Heart right ventricle (tissue), 16 donors: ENCODE measurements around the gene VPS18. TPM values are rescaled to one million over a fixed set of nuclear protein-coding genes. Genes with fewer than 3 reads are reported as not detected.

ENCODE experiments used
- ATAC-seq, 8 donors: fragments of 200-7000 bp; cut with Tn5 transposase; one replicate each; pipeline ENCODE4 v1.9.1; 2020; ENCODE audit warnings: mild to moderate bottlenecking in 8 of 8, moderate library complexity in 8 of 8, moderate number of reproducible peaks in 1 of 8
- DNase-seq, 2 donors: peaks; one replicate each; pipeline ENCODE4 v3.0.0-alpha.2; 2020
- H3K27ac ChIP-seq, 10 donors: fragments of 200-600 bp; sonication (generic) in 2 of 10; one replicate each; pipeline versions ENCODE4 v1.5.0 to v1.8.0; 2020 to 2022; ENCODE audit warnings: mild to moderate bottlenecking in 3 of 10
- H3K27me3 ChIP-seq, 7 donors: fragments of 200-600 bp; one replicate each; pipeline ENCODE4 v1.8.0; 2021 to 2022; ENCODE audit warnings: mild to moderate bottlenecking in 2 of 7
- H3K36me3 ChIP-seq, 9 donors: fragments of 200-600 bp; sonication (generic) in 1 of 9; one replicate each; pipeline versions ENCODE4 v1.5.0 to v1.8.0; 2020 to 2022; ENCODE audit warnings: mild to moderate bottlenecking in 2 of 9
- H3K4me1 ChIP-seq, 9 donors: fragments of 200-600 bp; sonication (generic) in 1 of 9; one replicate each; pipeline versions ENCODE4 v1.5.0 to v1.8.0; 2020 to 2022; ENCODE audit warnings: mild to moderate bottlenecking in 4 of 9
- H3K4me3 ChIP-seq, 10 donors: fragments of 200-600 bp; sonication (generic) in 2 of 10; one replicate each; pipeline versions ENCODE4 v1.5.0 to v1.8.0; 2020 to 2022; ENCODE audit warnings: mild to moderate bottlenecking in 7 of 10, moderate library complexity in 2 of 10
- H3K9me3 ChIP-seq, 11 donors: fragments of 200-600 bp in 10 of 11; sonication (generic) in 2 of 11; one replicate each; pipeline versions ENCODE4 v1.5.0 to v1.8.0; 2013 to 2022; ENCODE audit warnings: mild to moderate bottlenecking in 2 of 11, control low read depth in 1 of 11, moderate library complexity in 1 of 11
- CTCF ChIP-seq, 9 donors: fragments of 200-600 bp; sonication (generic) in 2 of 9; IDR thresholded peaks; one replicate each; pipeline versions ENCODE4 v1.5.0 to v1.8.0; 2021 to 2022; ENCODE audit warnings: antibody characterized with exemption in 9 of 9, mild to moderate bottlenecking in 5 of 9, moderate library complexity in 1 of 9
- WGBS, 2 donors: extraction: QIAGEN DNeasy Blood & Tissue Kit; methylation state at CpG; one replicate each; pipeline ENCODE4 v1.1.7; 2013; ENCODE audit warnings: inconsistent platforms in 1 of 2; 5-methylcytosine and 5-hydroxymethylcytosine counted together
- intact Hi-C, 10 donors: fragments of 100-400 bp; cut with DNase I; formaldehyde crosslinking; loops; one replicate each; pipeline versions ENCODE4 v1.11.1 to v1.14.2; 2022
- polyA plus RNA-seq, 2 donors: library from polyadenylated mRNA; stranded (reverse); fragments of 200-250 nt; gene quantifications; one replicate each; pipeline ENCODE4 v1.2.3, GENCODE V29; 2013
- total RNA-seq, 10 donors: library from RNA; stranded (reverse); fragmentation: NEBNext Ultra II Directional in 3 of 10; extraction: Animal tissue kit (Norgen Biotek cat#: 25700) in 3 of 10; gene quantifications; one replicate each; pipeline versions ENCODE4 v1.2.1 to v1.2.4, GENCODE V29; 2021 to 2023
- donor health status: Arrhythmogenic right ventricular cardiomyopathy.
- donor health status: ischemic (EF 13 %, LVEDD 7.1; RV severe dilation, severe dysfunction).
- donor health status: healthy with polysubstance abuse.
- donor health status: DM: no; HTN: yes; CAD: no.
- donor health status: DM: no; HTN: no; CAD: no.
- donor health status: ischemic (EF 25% LVEDD 6.9; RV normal size, moderate dysfunction).
- donor health status: ischemic (EF 25% LVEDD 5.7; RV mildly dilated, moderate dysfunction).
- donor health status: healthy.
- donor health status: DM: yes; HTN: yes; CAD: no.
- donor health status: Ischemic cardiomyopathy.
- donor health status: ischemic (EF 35%, LVEDD 5.7; RV mildly dilated, moderate dysfunction).
- donor health status: nonischemic (EF 11% LVEDD 7.7; RV severe dilation, severe dysfunction).
- donor health status: DM: yes; HTN: yes; CAD: no.
- donor health status: PGD.
- donor health status: ischemic (EF 29% LVEDD 5.4; RV normal size, mild dysfunction).
- donor health status: nonischemic (EF 23%, LVEDD 6.1; RV moderate dilation, normal function).

Gene VPS18
- total and polyA plus RNA-seq, 12 donors, result 10.5 to 25.0 (median 20.5) TPM

- 14 to 16% methylated on average over 4 of the region's 4 CpGs for WGBS, 2 donors
- Histone ChIP-seq H3K27me3 (no peaks in the 10 kb centered on the region), H3K9me3 (no peaks in the 10 kb centered on the region), H3K27ac (no peak overlapping the region), H3K36me3 (peaks cover 0 to 15% (median 10%) of the 10 kb centered on the region in 9 donors), H3K4me3 (no peak overlapping the region), H3K4me1 (peaks cover 0 to 30% (median 20%) of the 10 kb centered on the region in 9 donors)
- DNase-seq (no peak), ATAC-seq (no peak)
- intact Hi-C loops, result loop anchor here in 9 of 10 donors (2.0 to 10.0 kb wide), 12 partner anchors 35 to 300 kb away; partner anchors contain the start of genes KNL1 (in 5 of the 9), DNAJC17 (in 1 of the 9), INO80 (in 1 of the 9) and RAD51 (in 1 of the 9)
- peak; percentile 24 to 69 (median 63) for TF ChIP-seq CTCF (IDR thresholded peaks at IDR 0.05)
Observed at GRCh38 chr15:40891810-40892446, 2.3 kb upstream of the VPS18 start.

GRCh38 chr15:40892447-40893012 lies 1.7 kb upstream of the VPS18 start:
- no peaks in the 10 kb centered on the region for H3K27me3 ChIP-seq
- no peak overlapping the region for H3K27ac ChIP-seq
- H3K4me3 ChIP-seq, result no peak overlapping the region
- intact Hi-C loops, result loop anchor here in 8 of 10 donors (2.0 to 10.0 kb wide), 12 partner anchors 35 to 300 kb away; partner anchors contain the start of genes KNL1 (in 5 of the 8), DNAJC17 (in 1 of the 8), INO80 (in 1 of the 8) and RAD51 (in 1 of the 8)
- TF ChIP-seq CTCF (IDR thresholded peaks at IDR 0.05), result no peak
- peaks cover 0 to 30% (median 20%) of the 10 kb centered on the region in 9 donors for H3K4me1 ChIP-seq
- DNase-seq (no peak), ATAC-seq (no peak)
- no peaks in the 10 kb centered on the region for H3K9me3 ChIP-seq
- 91 to 92% methylated on average over 2 of the region's 2 CpGs for WGBS, 2 donors
- peaks cover 0 to 21% (median 14%) of the 10 kb centered on the region in 9 donors for H3K36me3 ChIP-seq

- peak in 1 of 2 donors; percentile 26 for DNase-seq
- H3K4me3 ChIP-seq, result peak overlapping the region in 4 of 10 donors; percentile 81 to 99 (median 90)
- no peaks in the 10 kb centered on the region for H3K27me3 ChIP-seq
- 85% methylated on average over 22 of the region's 22 CpGs for WGBS, 2 donors
- intact Hi-C loops, result loop anchor here in 8 of 10 donors (2.0 to 10.0 kb wide), 12 partner anchors 36 to 301 kb away; partner anchors contain the start of genes KNL1 (in 5 of the 8), DNAJC17 (in 1 of the 8), INO80 (in 1 of the 8) and RAD51 (in 1 of the 8)
- no peaks in the 10 kb centered on the region for H3K9me3 ChIP-seq
- peak in 1 of 8 donors; percentile 4 for ATAC-seq
- H3K36me3 ChIP-seq, result peaks cover 0 to 27% (median 17%) of the 10 kb centered on the region in 9 donors
- no peak for TF ChIP-seq CTCF (IDR thresholded peaks at IDR 0.05)
- peak overlapping the region in 5 of 10 donors; percentile 82 to 95 (median 87) for H3K27ac ChIP-seq
- peaks cover 0 to 30% (median 20%) of the 10 kb centered on the region in 9 donors for H3K4me1 ChIP-seq
Observed at GRCh38 chr15:40893019-40893670, 1.1 kb upstream of the VPS18 start.
